Esophagus muscularis mucosa (tissue), 3 donors: ENCODE data around the gene ANKRD13B.

Source experiments
- CTCF ChIP-seq, 3 experiments: fragments of 200-600 bp in 2 of 3; fragments of 450-650 bp in 1 of 3; sonication (generic) in 2 of 3; IDR thresholded peaks; one replicate each; pipeline ENCODE4 v1.5.1; 2017 to 2019; ENCODE audit warnings: antibody characterized with exemption in 3 of 3, mild to moderate bottlenecking in 2 of 3, moderate library complexity in 1 of 3
- POLR2AphosphoS5 ChIP-seq, 2 donors: sonication (generic); formaldehyde crosslinking; IDR thresholded peaks; one replicate each; pipeline ENCODE4 v1.6.1; 2017; ENCODE audit warnings: antibody characterized with exemption in 2 of 2

DNA sequence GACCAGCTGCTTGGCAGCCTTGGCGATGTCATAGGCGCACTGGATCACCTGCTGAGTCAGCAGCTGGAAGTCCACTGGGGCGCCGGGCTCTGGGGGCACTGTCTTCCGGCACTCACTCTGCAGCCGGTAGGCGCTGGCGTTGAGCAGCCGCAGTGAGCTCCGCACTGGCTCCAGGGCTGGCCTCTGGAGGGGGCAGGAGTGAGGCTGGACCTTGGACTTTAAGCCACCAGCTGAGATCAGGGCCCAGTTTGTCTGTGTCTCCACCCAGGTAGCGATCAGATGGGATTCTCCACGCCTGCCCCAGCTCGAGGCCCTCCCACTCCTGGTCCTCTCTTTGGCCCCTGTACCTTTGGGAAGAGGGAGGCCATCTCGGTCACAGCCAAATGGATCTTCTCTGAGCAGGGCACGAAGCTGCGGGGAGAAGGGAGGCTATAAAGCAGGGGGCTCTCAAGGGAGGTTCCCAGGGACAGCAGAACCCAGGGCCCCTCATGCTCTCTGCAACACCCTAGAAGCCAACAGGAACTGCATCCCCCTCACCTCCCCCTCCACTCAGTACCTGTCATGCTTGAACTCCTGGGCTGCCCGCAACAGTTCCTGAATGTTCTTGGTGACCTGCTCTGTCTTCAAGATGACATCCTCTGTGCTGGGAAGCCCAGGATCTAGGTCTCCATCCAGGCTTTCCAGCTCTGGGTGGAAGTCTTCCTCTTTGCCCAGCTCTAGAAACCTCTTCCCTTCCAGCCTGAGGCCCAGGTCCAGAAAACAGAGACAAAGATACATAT lies 18.0 kb upstream of the ANKRD13B start:
- TF ChIP-seq CTCF (IDR thresholded peaks at IDR 0.05), result no peak
- no peak for TF ChIP-seq POLR2AphosphoS5 (IDR thresholded peaks at IDR 0.05)
